Right ventricle myocardium superior (tissue), 1 donor: Measurements from ENCODE around the gene DROSHA. TPM values are rescaled to one million over a fixed set of nuclear protein-coding genes. Genes with fewer than 3 reads are reported as not detected.
A peak's percentile ranks its signal among the peaks of the same experiment; 100 is the strongest.
"Not testable (repeated sequence)": the region's sequence is repeated elsewhere in the genome, so short reads cannot be mapped to it uniquely, and the experiment has no call there.

Experiments
- ATAC-seq: fragments of 200-7000 bp; cut with Tn5 transposase; one replicate; pipeline ENCODE4 v1.9.1; 2020; ENCODE audit warnings: mild to moderate bottlenecking; ENCODE audit not compliant: poor library complexity
- DNase-seq: peaks from one replicate; pipeline ENCODE4 v3.0.0-alpha.2; 2020
- intact Hi-C: fragments of 100-400 bp; cut with DNase I; formaldehyde crosslinking; loops from one replicate; pipeline ENCODE4 v1.11.2; 2022
- long read RNA-seq: library from polyadenylated mRNA; unstranded; transcript quantifications from one replicate; pipeline ENCODE4 v2.0.0, GENCODE V29; 2021
- total RNA-seq: library from RNA; stranded (reverse); fragmentation: NEBNext Ultra II Directional; extraction: Animal tissue kit (Norgen Biotek cat#: 25700); gene quantifications from one replicate; pipeline ENCODE4 v1.2.1, GENCODE V29; 2021
- donor health status: DM: no; HTN: yes; CAD: no; lungs with severe emphysema.

Gene DROSHA
- 35.4 TPM for total RNA-seq
- long read RNA-seq, full-length matches to known transcripts: 4 of 40 reads
- long read RNA-seq, partial matches to known transcripts: 28 of 40 reads
- long read RNA-seq, other reads (novel, unspliced or antisense): 8 of 40 reads

GRCh38 chr5:31531888-31532547 lies at the start of gene DROSHA, which contains the start of gene C5orf22:
TSS of gene DROSHA (minus strand) at chr5:31532093. CDS start at chr5:31529059, 3,034 bp downstream.
TSS of gene C5orf22 (plus strand) at chr5:31532301. CDS start at chr5:31532393, 92 bp downstream.
- ATAC-seq (peak; percentile 100), DNase-seq (peak; percentile 97)
- intact Hi-C loops: no loop called here

- DNase-seq (no peak), ATAC-seq (no peak)
- intact Hi-C loops: no loop called here
These were observed 47.7 kb upstream of the DROSHA start for GRCh38 chr5:31579558-31579957.

- ATAC-seq (no peak), DNase-seq (no peak)
- intact Hi-C loops: no loop called here
These were observed 45.5 kb upstream of the DROSHA start for GRCh38 chr5:31577438-31577837.

GRCh38 chr5:31574772-31575171 lies 42.9 kb upstream of the DROSHA start:
- no peak for DNase-seq
- intact Hi-C loops: no loop called here
- no peak for ATAC-seq

GRCh38 chr5:31573494-31574142 lies 41.7 kb upstream of the DROSHA start:
- ATAC-seq: no peak
- intact Hi-C loops: no loop called here
- DNase-seq: no peak

GRCh38 chr5:31569068-31569467 lies 37.2 kb upstream of the DROSHA start:
- intact Hi-C loops: no loop called here
- ATAC-seq: no peak

GRCh38 chr5:31568302-31568835 lies 36.5 kb upstream of the DROSHA start:
- DNase-seq (no peak), ATAC-seq (no peak)
- intact Hi-C loops: no loop called here

More at GRCh38 chr5:31569068-31569467, 37.2 kb upstream of the DROSHA start:
- no peak for DNase-seq

GRCh38 chr5:31566362-31566761 lies 34.5 kb upstream of the DROSHA start:
- ATAC-seq, DNase-seq, intact Hi-C loops: not testable (repeated sequence)

GRCh38 chr5:31563216-31563615 lies 31.3 kb upstream of the DROSHA start:
- ATAC-seq: peak; percentile 24
- intact Hi-C loops: no loop called here
- no peak for DNase-seq

- intact Hi-C loops: no loop called here
- ATAC-seq: peak; percentile 44
- DNase-seq: no peak
These were observed 30.1 kb upstream of the DROSHA start for GRCh38 chr5:31561946-31562345.

GRCh38 chr5:31559942-31560341 lies 28.0 kb upstream of the DROSHA start:
- intact Hi-C loops: no loop called here
- ATAC-seq: no peak
- no peak for DNase-seq

- ATAC-seq (no peak), DNase-seq (no peak)
- intact Hi-C loops: no loop called here
These were observed 24.6 kb upstream of the DROSHA start for GRCh38 chr5:31556461-31556860.

- no peak for DNase-seq
- intact Hi-C loops: no loop called here
These were observed 22.7 kb upstream of the DROSHA start for GRCh38 chr5:31554552-31554951.

GRCh38 chr5:31553863-31554262 lies 22.0 kb upstream of the DROSHA start:
- DNase-seq (no peak), ATAC-seq (no peak)
- intact Hi-C loops: no loop called here

More at GRCh38 chr5:31554552-31554951, 22.7 kb upstream of the DROSHA start:
- ATAC-seq: no peak

- ATAC-seq: no peak
- intact Hi-C loops: no loop called here
These were observed 20.0 kb upstream of the DROSHA start for GRCh38 chr5:31551878-31552277.

GRCh38 chr5:31549114-31549513 lies 17.2 kb upstream of the DROSHA start:
- DNase-seq, ATAC-seq, intact Hi-C loops: not testable (repeated sequence)

More at GRCh38 chr5:31551878-31552277, 20.0 kb upstream of the DROSHA start:
- no peak for DNase-seq

- intact Hi-C loops: no loop called here
- DNase-seq (no peak), ATAC-seq (no peak)
These were observed 6.0 kb upstream of the DROSHA start for GRCh38 chr5:31537851-31538250.

GRCh38 chr5:31537349-31537748 lies 5.5 kb upstream of the DROSHA start:
- DNase-seq: no peak
- intact Hi-C loops: no loop called here
- ATAC-seq: no peak

GRCh38 chr5:31536873-31537272 lies 5.0 kb upstream of the DROSHA start:
- ATAC-seq (no peak), DNase-seq (no peak)
- intact Hi-C loops: no loop called here
